HCT116 (cell line): Measurements from ENCODE around the gene VTI1A. TPM values are rescaled to one million over a fixed set of nuclear protein-coding genes. Genes with fewer than 3 reads are reported as not detected.

ENCODE experiments used
- ATAC-seq: fragments of 200-7000 bp; cut with Tn5 transposase; 2 replicates; pipeline ENCODE4 v1.9.1; 2020; ENCODE audit warnings: mild to moderate bottlenecking, moderate library complexity
- BruUV-seq: library from RNA; stranded (reverse); fragments of 400-500 nt; replicated peaks from 2 replicates; lab custom pipeline; 2021; lab: Mats Ljungman, UMichigan
- CTCF ChIA-PET: fragments of 300-600 bp; sonication (Branson Sonifier 250); formaldehyde crosslinking; loops from one replicate; lab custom pipeline; 2021; ENCODE audit warnings: antibody characterized with exemption; lab: Charles Lee
- POLR2A ChIA-PET: fragments of 300-600, 350-600 bp; sonication (Branson Sonifier 250); formaldehyde crosslinking; loops from one replicate; lab custom pipeline; 2021; ENCODE audit warnings: antibody characterized with exemption; lab: Charles Lee
- RAD21 ChIA-PET, 2 experiments: fragments of 300-600 bp; sonication (Branson Sonifier 250); formaldehyde crosslinking; loops; one replicate each; lab custom pipeline; 2023; ENCODE audit warnings: low total read pairs in 2 of 2; ENCODE audit not compliant: uncharacterized antibody in 2 of 2, unreplicated experiment in 2 of 2, low non-redundant PET in 1 of 2; lab: Charles Lee
- DNase-seq: peaks from one replicate; pipeline ENCODE4 v3.0.0-alpha.2; 2010; ENCODE audit warnings: low read depth, low spot score
- H2AFZ ChIP-seq: fragments of 200-600 bp; shearing (Covaris generic), sonication (generic); 2 replicates; pipeline ENCODE4 v1.6.1; 2017; ENCODE audit warnings: low read depth, mixed run types, mixed read lengths, antibody characterized with exemption, low read length; ENCODE audit not compliant: poor library complexity, severe bottlenecking
- H3K27ac ChIP-seq: 2 replicates; pipeline ENCODE4 v1.5.1; 2012; ENCODE audit warnings: low read depth, low read length
- H3K27me3 ChIP-seq: fragments of 200-600 bp; sonication (generic); 2 replicates; pipeline ENCODE4 v1.6.1; 2016; ENCODE audit warnings: mixed run types, low read length, mixed read lengths; ENCODE audit not compliant: insufficient read depth
- H3K36me3 ChIP-seq, 2 experiments: fragments of 200-500 bp in 1 of 2; fragments of 200-600 bp in 1 of 2; sonication (Bioruptor generic) in 1 of 2; sonication (generic) in 1 of 2; 2 replicates each; pipeline versions ENCODE4 v1.5.1 to v1.6.1; 2014 to 2016; ENCODE audit warnings: low read length in 2 of 2, inconsistent platforms in 1 of 2, mixed read lengths in 1 of 2, mixed run types in 1 of 2; ENCODE audit not compliant: insufficient read depth in 2 of 2, control insufficient read depth in 1 of 2
- H3K4me1 ChIP-seq, 2 experiments: fragments of 200-600 bp in 1 of 2; sonication (generic) in 1 of 2; 2 replicates each; pipeline versions ENCODE4 v1.5.1 to v1.6.1; 2012 to 2017; ENCODE audit warnings: low read length in 2 of 2, inconsistent platforms in 1 of 2, mild to moderate bottlenecking in 1 of 2, mixed read lengths in 1 of 2, mixed run types in 1 of 2, moderate library complexity in 1 of 2; ENCODE audit not compliant: insufficient read depth in 2 of 2, control insufficient read depth in 1 of 2
- H3K4me2 ChIP-seq: fragments of 200-600 bp; sonication (generic); 2 replicates; pipeline ENCODE4 v1.6.1; 2017; ENCODE audit warnings: mixed run types, low read length, mixed read lengths
- H3K4me3 ChIP-seq, 2 experiments: fragments of 200-600 bp in 1 of 2; sonication (generic) in 1 of 2; replicated peaks in 1 of 2; 2 replicates each; pipeline ENCODE4 v1.5.1; 2011 to 2016; ENCODE audit warnings: low read length in 2 of 2, control low read depth in 1 of 2, low read depth in 1 of 2, mild to moderate bottlenecking in 1 of 2, mixed read lengths in 1 of 2, mixed run types in 1 of 2
- H3K79me2 ChIP-seq: fragments of 200-600 bp; sonication (generic); 2 replicates; pipeline ENCODE4 v1.6.1; 2017; ENCODE audit warnings: mild to moderate bottlenecking, mixed run types, low read length, moderate library complexity, mixed read lengths; ENCODE audit not compliant: insufficient read depth
- H3K9ac ChIP-seq: fragments of 200-600 bp; sonication (generic); 2 replicates; pipeline ENCODE4 v1.6.1; 2016; ENCODE audit warnings: low read length, mixed read lengths
- H3K9me2 ChIP-seq: fragments of 200-600 bp; sonication (generic), shearing (Covaris generic); 2 replicates; pipeline ENCODE4 v1.6.1; 2017; ENCODE audit warnings: mixed run types, mild to moderate bottlenecking, moderate library complexity; ENCODE audit not compliant: insufficient read depth
- H3K9me3 ChIP-seq, 2 experiments: fragments of 200-500 bp in 1 of 2; fragments of 200-600 bp in 1 of 2; sonication (Bioruptor generic) in 1 of 2; sonication (generic) in 1 of 2; 2 replicates each; pipeline ENCODE4 v1.6.1; 2014 to 2017; ENCODE audit warnings: low read length in 2 of 2, mixed read lengths in 2 of 2, inconsistent platforms in 1 of 2, low read depth in 1 of 2, mild to moderate bottlenecking in 1 of 2, mixed run types in 1 of 2, moderate library complexity in 1 of 2; ENCODE audit not compliant: control insufficient read depth in 1 of 2, insufficient read depth in 1 of 2
- H4K20me1 ChIP-seq: fragments of 200-600 bp; sonication (generic), shearing (Covaris generic); 2 replicates; pipeline ENCODE4 v1.6.1; 2017; ENCODE audit warnings: mixed run types, mild to moderate bottlenecking, moderate library complexity; ENCODE audit not compliant: insufficient read depth
- CBX3 ChIP-seq: IDR thresholded peaks from 2 replicates; pipeline ENCODE4 v1.6.1; 2012; ENCODE audit warnings: low read depth
- CEBPB ChIP-seq: IDR thresholded peaks from 2 replicates; pipeline ENCODE4 v1.6.1; 2012; ENCODE audit warnings: low read depth
- CTCF ChIP-seq, 3 experiments: fragments of 200-600 bp in 1 of 3; sonication (generic) in 1 of 3; IDR thresholded peaks in 2 of 3; conservative IDR thresholded peaks in 1 of 3; 2 replicates each; pipeline ENCODE4 v1.5.1; 2012 to 2017; ENCODE audit warnings: low read depth in 2 of 3, low read length in 2 of 3, antibody characterized with exemption in 1 of 3, borderline replicate concordance in 1 of 3, control low read depth in 1 of 3, mild to moderate bottlenecking in 1 of 3, mixed read lengths in 1 of 3, mixed run types in 1 of 3, moderate library complexity in 1 of 3; ENCODE audit not compliant: insufficient read depth in 1 of 3
- EGR1 ChIP-seq: IDR thresholded peaks from 2 replicates; pipeline ENCODE4 v1.6.1; 2012; ENCODE audit warnings: low read depth
- ELF1 ChIP-seq: IDR thresholded peaks from 2 replicates; pipeline ENCODE4 v1.6.1; 2012; ENCODE audit warnings: low read depth, borderline replicate concordance
- EZH2 ChIP-seq: fragments of 200-600 bp; sonication (generic); IDR thresholded peaks from 2 replicates; pipeline ENCODE4 v1.6.1; 2017; ENCODE audit warnings: antibody characterized with exemption, mixed run types
- EZH2phosphoT487 ChIP-seq: fragments of 200-600 bp; IDR thresholded peaks from 2 replicates; pipeline ENCODE4 v1.6.1; 2018; ENCODE audit warnings: antibody characterized with exemption, borderline replicate concordance
- FOSL1 ChIP-seq: IDR thresholded peaks from 2 replicates; pipeline ENCODE4 v1.6.1; 2012; ENCODE audit warnings: low read depth
- POLR2A ChIP-seq: IDR thresholded peaks from 2 replicates; pipeline ENCODE4 v1.7.0; 2011; ENCODE audit warnings: borderline replicate concordance; ENCODE audit not compliant: insufficient read depth, insufficient read length; ENCODE audit errors: extremely low read depth
- POLR2AphosphoS5 ChIP-seq: IDR thresholded peaks from 2 replicates; pipeline ENCODE4 v1.6.1; 2011; ENCODE audit warnings: mild to moderate bottlenecking, low read depth, low read length, moderate library complexity
- REST ChIP-seq: IDR thresholded peaks from 2 replicates; pipeline ENCODE4 v1.6.1; 2012; ENCODE audit warnings: low read depth
- SP1 ChIP-seq: IDR thresholded peaks from 2 replicates; pipeline ENCODE4 v1.6.1; 2012; ENCODE audit warnings: low read depth
- SRF ChIP-seq: IDR thresholded peaks from 2 replicates; pipeline ENCODE4 v1.6.1; 2012; ENCODE audit warnings: low read depth
- TCF7L2 ChIP-seq: IDR thresholded peaks from 2 replicates; pipeline ENCODE4 v1.7.0; 2011; ENCODE audit warnings: borderline replicate concordance, inconsistent platforms; ENCODE audit not compliant: insufficient read depth, insufficient read length; ENCODE audit errors: extremely low read depth
- YY1 ChIP-seq: IDR thresholded peaks from 2 replicates; pipeline ENCODE4 v1.6.1; 2011; ENCODE audit warnings: low read length, low read depth, moderate library complexity, mild to moderate bottlenecking; ENCODE audit not compliant: insufficient replicate concordance; ENCODE audit errors: extremely low read depth
- ZNF274 ChIP-seq: fragments of 200-500 bp; sonication (Bioruptor generic); IDR thresholded peaks from 2 replicates; pipeline ENCODE4 v1.6.1; 2014; ENCODE audit warnings: mild to moderate bottlenecking, low read depth, low read length, inconsistent platforms
- intact Hi-C: fragments of 100-400 bp; cut with micrococcal nuclease; formaldehyde crosslinking; loops from 2 replicates; pipeline ENCODE4 v1.10.0; 2022
- total RNA-seq: library from RNA; stranded (reverse); gene quantifications from one replicate; pipeline ENCODE4 v1.2.1, GENCODE V29; 2021; ENCODE audit not compliant: unreplicated experiment
- TF ChIP-seq, protein P1 (sequence below): IDR thresholded peaks from 2 replicates; pipeline ENCODE4 v1.6.1; 2012
- TF ChIP-seq, protein P2 (sequence below): IDR thresholded peaks from 2 replicates; pipeline ENCODE4 v1.6.1; 2012

The VTI1A gene
- total RNA-seq, 1 experiment from 2014 or later = 80.7 TPM

DNA sequence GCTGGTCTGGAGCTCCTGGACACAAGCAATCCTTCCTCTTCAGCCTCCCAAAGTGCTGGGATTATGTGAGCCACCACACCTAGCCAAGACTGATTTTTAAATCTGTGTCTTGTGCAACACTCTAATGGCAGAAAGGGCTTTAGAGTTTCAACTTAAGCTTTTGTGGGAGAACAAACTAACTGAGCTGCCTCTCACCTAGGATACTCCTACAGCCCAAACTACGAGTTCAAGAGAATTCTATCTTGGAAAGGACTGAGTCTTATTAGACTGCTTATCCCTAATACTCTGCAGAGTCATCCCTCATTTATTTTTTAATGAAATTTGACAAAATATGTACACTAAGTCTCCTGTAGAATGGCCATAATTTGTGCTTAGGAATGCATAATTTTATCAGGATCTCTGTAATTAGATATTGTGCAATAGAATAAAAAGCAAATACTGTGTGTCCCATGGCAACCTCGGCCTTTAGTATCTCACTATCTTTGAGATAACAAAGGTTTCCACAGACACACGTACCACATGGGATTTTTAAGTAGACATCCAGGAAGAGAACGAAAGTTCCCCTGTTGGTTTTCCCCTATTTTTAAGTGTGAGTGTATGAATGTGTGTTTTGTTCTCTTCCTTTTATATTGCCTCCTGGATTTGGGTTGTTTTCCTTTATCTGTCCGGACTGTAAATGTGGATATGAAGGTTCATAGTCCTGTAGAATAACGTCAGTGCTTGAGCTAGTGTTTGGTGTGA lies 303.6 kb downstream of the VTI1A start:
- ChIA-PET CTCF (no interaction called here), POLR2A (interaction anchor here (0.6 kb wide), 1 partner anchor 29 kb away, joined by 3 read pairs; no protein-coding TSS in a partner anchor), RAD21 (no interaction called here)
- Histone ChIP-seq H3K9me3 (no peaks in the 10 kb centered on the region), H3K9ac (no peak overlapping the region), H3K4me1 (peaks cover 0 to 10% of the 10 kb centered on the region in 2 experiments; a peak in 1 of 4 replicates), H3K9me2 (no peaks in the 10 kb centered on the region), H4K20me1 (no peaks in the 10 kb centered on the region), H2AFZ (no peak overlapping the region), H3K27me3 (no peaks in the 10 kb centered on the region), H3K27ac (no peak overlapping the region), H3K4me2 (no peak overlapping the region), H3K79me2 (no peaks in the 10 kb centered on the region), H3K36me3 (no peaks in the 10 kb centered on the region), H3K4me3 (no peak overlapping the region)
- no peak for ATAC-seq
- intact Hi-C loops = no loop called here
- BruUV-seq = no TSS peak
- no peak for DNase-seq
- TF ChIP-seq FOSL1 (no peak), CBX3 (no peak), EGR1 (no peak), EZH2 (no peak), EZH2phosphoT487 (no peak), CTCF (IDR thresholded peaks at IDR 0.05 in 2 of 3, conservative IDR thresholded peaks at IDR 0.05 in 1 of 3; ENCODE audit: borderline replicate concordance in 1 of 3, insufficient read depth in 1 of 3, low read depth in 2 of 3, low read length in 2 of 3) (no peak), YY1 (no peak), SP1 (no peak), POLR2A (no peak), ZNF274 (no peak), POLR2AphosphoS5 (no peak), ELF1 (no peak), REST (no peak), CEBPB (no peak), TCF7L2 (no peak), SRF (no peak)
- TF ChIP-seq, protein P1, sequence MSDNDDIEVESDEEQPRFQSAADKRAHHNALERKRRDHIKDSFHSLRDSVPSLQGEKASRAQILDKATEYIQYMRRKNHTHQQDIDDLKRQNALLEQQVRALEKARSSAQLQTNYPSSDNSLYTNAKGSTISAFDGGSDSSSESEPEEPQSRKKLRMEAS = no peak
- TF ChIP-seq, protein P2, sequence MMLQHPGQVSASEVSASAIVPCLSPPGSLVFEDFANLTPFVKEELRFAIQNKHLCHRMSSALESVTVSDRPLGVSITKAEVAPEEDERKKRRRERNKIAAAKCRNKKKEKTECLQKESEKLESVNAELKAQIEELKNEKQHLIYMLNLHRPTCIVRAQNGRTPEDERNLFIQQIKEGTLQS = no peak
